ENCODE data around the gene GABRB1.

DNA sequence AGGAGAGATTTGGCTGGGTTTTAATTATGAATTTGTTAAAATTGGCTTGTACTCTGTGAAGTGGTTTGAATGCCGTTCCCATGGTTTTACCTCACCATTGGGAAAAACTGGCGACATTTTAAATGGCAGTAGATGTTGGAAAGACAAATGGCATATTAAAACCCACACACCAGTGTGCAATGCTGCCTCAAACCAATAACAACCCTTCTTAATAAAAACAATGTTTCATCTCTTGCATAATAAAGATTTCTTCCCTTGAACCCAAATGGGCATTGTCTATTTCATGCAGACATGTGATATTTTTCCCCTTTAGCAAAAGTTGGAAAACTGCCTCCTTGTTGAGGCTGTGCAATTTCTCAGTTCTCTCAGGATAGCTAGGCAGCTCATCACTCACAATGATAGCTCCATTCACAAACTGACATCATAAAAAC lies 33.7 kb downstream of the GABRB1 start:
- TF ChIP-seq, protein P1, sequence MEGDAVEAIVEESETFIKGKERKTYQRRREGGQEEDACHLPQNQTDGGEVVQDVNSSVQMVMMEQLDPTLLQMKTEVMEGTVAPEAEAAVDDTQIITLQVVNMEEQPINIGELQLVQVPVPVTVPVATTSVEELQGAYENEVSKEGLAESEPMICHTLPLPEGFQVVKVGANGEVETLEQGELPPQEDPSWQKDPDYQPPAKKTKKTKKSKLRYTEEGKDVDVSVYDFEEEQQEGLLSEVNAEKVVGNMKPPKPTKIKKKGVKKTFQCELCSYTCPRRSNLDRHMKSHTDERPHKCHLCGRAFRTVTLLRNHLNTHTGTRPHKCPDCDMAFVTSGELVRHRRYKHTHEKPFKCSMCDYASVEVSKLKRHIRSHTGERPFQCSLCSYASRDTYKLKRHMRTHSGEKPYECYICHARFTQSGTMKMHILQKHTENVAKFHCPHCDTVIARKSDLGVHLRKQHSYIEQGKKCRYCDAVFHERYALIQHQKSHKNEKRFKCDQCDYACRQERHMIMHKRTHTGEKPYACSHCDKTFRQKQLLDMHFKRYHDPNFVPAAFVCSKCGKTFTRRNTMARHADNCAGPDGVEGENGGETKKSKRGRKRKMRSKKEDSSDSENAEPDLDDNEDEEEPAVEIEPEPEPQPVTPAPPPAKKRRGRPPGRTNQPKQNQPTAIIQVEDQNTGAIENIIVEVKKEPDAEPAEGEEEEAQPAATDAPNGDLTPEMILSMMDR (conservative IDR thresholded peaks at IDR 0.05 in 1 of 2, IDR thresholded peaks at IDR 0.05 in 1 of 2; ENCODE audit: low read depth in 1 of 2, low read length in 2 of 2) = no peak
- no peak for TF ChIP-seq EZH2 (IDR thresholded peaks at IDR 0.05; ENCODE audit: low read length, missing control alignments)

Measured in fibroblast of lung (primary cell).